SJSA1 (cell line): ENCODE data around the gene ARHGEF10L. TPM values are rescaled to one million over a fixed set of nuclear protein-coding genes. Genes with fewer than 3 reads are reported as not detected.
A peak's percentile ranks its signal among the peaks of the same experiment; 100 is the strongest.
"Not testable (repeated sequence)": the region's sequence is repeated elsewhere in the genome, so short reads cannot be mapped to it uniquely, and the experiment has no call there.

ENCODE experiments used
- DNase-seq, 2 experiments: peaks; one replicate each; pipeline ENCODE4 v3.0.0-alpha.2; 2015 to 2020; ENCODE audit warnings: low spot score in 2 of 2, low read depth in 1 of 2
- H3K27ac ChIP-seq: fragments of 250-450 bp; sonication (Bioruptor Pico); 2 replicates; pipeline ENCODE4 v1.5.1; 2020; ENCODE audit warnings: mild to moderate bottlenecking, moderate library complexity
- H3K27me3 ChIP-seq: fragments of 250-450 bp; sonication (Bioruptor Pico); replicated peaks from 2 replicates; pipeline ENCODE4 v1.5.1; 2020; ENCODE audit warnings: mild to moderate bottlenecking, moderate library complexity
- H3K36me3 ChIP-seq: fragments of 250-450 bp; sonication (Bioruptor Pico); 2 replicates; pipeline ENCODE4 v1.5.1; 2020; ENCODE audit warnings: mild to moderate bottlenecking
- H3K4me1 ChIP-seq: fragments of 250-450 bp; sonication (Bioruptor Pico); replicated peaks from 2 replicates; pipeline ENCODE4 v1.6.1; 2021; ENCODE audit warnings: mild to moderate bottlenecking
- H3K4me3 ChIP-seq: fragments of 250-450 bp; sonication (Bioruptor Pico); 2 replicates; pipeline ENCODE4 v1.5.1; 2020; ENCODE audit warnings: mild to moderate bottlenecking
- H3K9me3 ChIP-seq: fragments of 250-450 bp; sonication (Bioruptor Pico); replicated peaks from 2 replicates; pipeline ENCODE4 v1.5.1; 2020; ENCODE audit warnings: mild to moderate bottlenecking
- total RNA-seq: library from RNA; depleted of rRNA; stranded (reverse); fragments of >200 nt; shearing (Covaris generic); gene quantifications from 2 replicates; pipeline ENCODE4 v1.2.3, GENCODE V29; 2014; rRNA removed

ARHGEF10L gene, protein sequence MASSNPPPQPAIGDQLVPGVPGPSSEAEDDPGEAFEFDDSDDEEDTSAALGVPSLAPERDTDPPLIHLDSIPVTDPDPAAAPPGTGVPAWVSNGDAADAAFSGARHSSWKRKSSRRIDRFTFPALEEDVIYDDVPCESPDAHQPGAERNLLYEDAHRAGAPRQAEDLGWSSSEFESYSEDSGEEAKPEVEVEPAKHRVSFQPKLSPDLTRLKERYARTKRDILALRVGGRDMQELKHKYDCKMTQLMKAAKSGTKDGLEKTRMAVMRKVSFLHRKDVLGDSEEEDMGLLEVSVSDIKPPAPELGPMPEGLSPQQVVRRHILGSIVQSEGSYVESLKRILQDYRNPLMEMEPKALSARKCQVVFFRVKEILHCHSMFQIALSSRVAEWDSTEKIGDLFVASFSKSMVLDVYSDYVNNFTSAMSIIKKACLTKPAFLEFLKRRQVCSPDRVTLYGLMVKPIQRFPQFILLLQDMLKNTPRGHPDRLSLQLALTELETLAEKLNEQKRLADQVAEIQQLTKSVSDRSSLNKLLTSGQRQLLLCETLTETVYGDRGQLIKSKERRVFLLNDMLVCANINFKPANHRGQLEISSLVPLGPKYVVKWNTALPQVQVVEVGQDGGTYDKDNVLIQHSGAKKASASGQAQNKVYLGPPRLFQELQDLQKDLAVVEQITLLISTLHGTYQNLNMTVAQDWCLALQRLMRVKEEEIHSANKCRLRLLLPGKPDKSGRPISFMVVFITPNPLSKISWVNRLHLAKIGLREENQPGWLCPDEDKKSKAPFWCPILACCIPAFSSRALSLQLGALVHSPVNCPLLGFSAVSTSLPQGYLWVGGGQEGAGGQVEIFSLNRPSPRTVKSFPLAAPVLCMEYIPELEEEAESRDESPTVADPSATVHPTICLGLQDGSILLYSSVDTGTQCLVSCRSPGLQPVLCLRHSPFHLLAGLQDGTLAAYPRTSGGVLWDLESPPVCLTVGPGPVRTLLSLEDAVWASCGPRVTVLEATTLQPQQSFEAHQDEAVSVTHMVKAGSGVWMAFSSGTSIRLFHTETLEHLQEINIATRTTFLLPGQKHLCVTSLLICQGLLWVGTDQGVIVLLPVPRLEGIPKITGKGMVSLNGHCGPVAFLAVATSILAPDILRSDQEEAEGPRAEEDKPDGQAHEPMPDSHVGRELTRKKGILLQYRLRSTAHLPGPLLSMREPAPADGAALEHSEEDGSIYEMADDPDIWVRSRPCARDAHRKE (N-terminal part only)
- total RNA-seq: 12.8 and 13.6 TPM in 2 replicates

DNA sequence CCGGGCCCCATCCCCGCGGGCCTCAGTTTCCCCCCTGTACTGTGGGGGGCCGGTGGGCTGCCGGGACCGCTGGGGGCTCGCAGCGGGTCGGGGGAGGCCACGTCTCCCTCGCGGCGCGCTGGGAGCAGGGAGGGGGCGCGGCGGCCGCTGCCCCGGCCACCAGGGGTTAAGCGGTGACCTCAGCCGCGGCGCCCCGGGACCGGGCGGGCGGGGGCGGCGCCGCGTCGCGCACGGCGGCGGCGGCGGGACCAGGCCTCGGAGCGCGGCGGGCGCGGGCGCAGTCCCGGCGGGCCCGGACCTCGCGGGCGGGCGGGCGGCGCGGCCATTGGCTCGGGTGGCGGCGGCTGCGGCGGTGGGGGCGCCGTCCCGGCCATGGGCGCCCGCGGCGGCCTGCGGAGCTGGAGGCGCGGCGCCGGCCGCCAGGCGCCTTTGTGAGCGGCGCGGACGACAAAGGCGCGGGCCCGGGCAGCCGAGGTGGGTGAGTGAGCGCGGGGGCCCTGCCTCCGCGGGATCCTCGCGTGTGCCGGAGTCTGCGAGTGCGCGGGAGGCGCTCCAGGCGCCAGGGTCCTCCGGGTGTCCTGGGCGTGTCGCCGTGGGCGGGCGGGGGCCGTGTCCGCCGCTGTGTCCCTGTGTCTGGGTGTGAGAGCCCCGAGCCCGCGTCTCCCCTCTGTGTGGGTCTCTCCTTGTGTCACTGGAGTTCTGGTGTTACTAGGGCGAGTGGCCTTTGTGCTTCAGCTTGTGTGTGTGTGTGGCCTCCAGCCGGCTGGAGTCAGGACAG is at the start of gene ARHGEF10L:
TSS of gene ARHGEF10L (plus strand) at position 222 of the 778 bp plus-strand sequence. CDS start 40,898 bp downstream, outside the sequence.
- peak within 1 kb of the TSS; percentile 69 for H3K27ac ChIP-seq
- H3K36me3 ChIP-seq: no peaks in the 10 kb centered on the region
- H3K4me3 ChIP-seq: peak within 1 kb of the TSS; percentile 92
- H3K27me3 ChIP-seq: no peaks in the 10 kb centered on the region
- H3K9me3 ChIP-seq: no peaks in the 10 kb centered on the region
- peak in 1 of 2 experiments; percentile 55 for DNase-seq
- peaks cover 26% of the 10 kb centered on the region for H3K4me1 ChIP-seq

- not testable (repeated sequence) for DNase-seq
- H3K4me1 ChIP-seq: peaks cover 16% of the 10 kb centered on the region
Observed at GRCh38 chr1:17489768-17490417, 49.6 kb upstream of the ARHGEF10L start.

GRCh38 chr1:17490667-17491066 is 48.8 kb upstream of the ARHGEF10L start:
- H3K4me1 ChIP-seq: peaks cover 16% of the 10 kb centered on the region
- not testable (repeated sequence) for H3K27ac ChIP-seq, H3K36me3 ChIP-seq, DNase-seq, H3K4me3 ChIP-seq, H3K27me3 ChIP-seq, H3K9me3 ChIP-seq

More at GRCh38 chr1:17489768-17490417, 49.6 kb upstream of the ARHGEF10L start:
- not testable (repeated sequence) for H3K9me3 ChIP-seq, H3K27ac ChIP-seq, H3K4me3 ChIP-seq, H3K27me3 ChIP-seq, H3K36me3 ChIP-seq

GRCh38 chr1:17494114-17494729 is 45.3 kb upstream of the ARHGEF10L start:
- H3K4me3 ChIP-seq: no peak overlapping the region
- H3K4me1 ChIP-seq: peaks cover 2% of the 10 kb centered on the region; the same call in 1 of the 2 replicates
- peak; percentile 69 to 80 for DNase-seq

GRCh38 chr1:17496419-17496818 is 43.1 kb upstream of the ARHGEF10L start:
- Histone ChIP-seq H3K4me1 (no peaks in the 10 kb centered on the region), H3K9me3 (no peaks in the 10 kb centered on the region), H3K27me3 (peaks cover 9% of the 10 kb centered on the region; the same call in 1 of the 2 replicates), H3K4me3 (no peak overlapping the region), H3K36me3 (no peaks in the 10 kb centered on the region), H3K27ac (no peak overlapping the region)
- no peak for DNase-seq

More at GRCh38 chr1:17494114-17494729, 45.3 kb upstream of the ARHGEF10L start:
- Histone ChIP-seq H3K27ac (no peak overlapping the region), H3K9me3 (no peaks in the 10 kb centered on the region), H3K36me3 (no peaks in the 10 kb centered on the region), H3K27me3 (peaks cover 9% of the 10 kb centered on the region; the same call in 1 of the 2 replicates)

DNA sequence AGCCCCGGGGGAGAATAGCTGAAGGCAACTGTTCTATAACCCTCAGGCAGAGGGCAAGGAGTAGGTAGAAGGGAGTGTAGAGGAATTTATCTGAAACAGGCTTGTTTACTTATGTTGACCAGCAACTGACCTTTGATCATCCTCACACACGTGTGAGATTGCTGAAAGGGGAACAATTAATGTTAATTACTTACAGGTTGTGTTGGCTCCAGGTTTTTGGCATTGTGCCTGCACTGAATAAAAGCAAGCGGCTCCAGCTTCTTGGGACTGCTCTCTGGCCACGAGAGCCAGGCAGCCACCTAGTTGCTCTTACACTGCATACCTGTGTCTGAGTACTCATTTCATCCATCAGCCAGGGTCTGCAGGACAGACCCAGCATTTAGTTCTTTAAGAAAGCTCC is 41.3 kb upstream of the ARHGEF10L start:
- H3K9me3 ChIP-seq: no peaks in the 10 kb centered on the region
- H3K4me1 ChIP-seq: no peaks in the 10 kb centered on the region
- H3K36me3 ChIP-seq: no peaks in the 10 kb centered on the region
- H3K27me3 ChIP-seq: peaks cover 9% of the 10 kb centered on the region; the same call in 1 of the 2 replicates
- no peak for DNase-seq
- H3K4me3 ChIP-seq: no peak overlapping the region
- H3K27ac ChIP-seq: no peak overlapping the region

DNA sequence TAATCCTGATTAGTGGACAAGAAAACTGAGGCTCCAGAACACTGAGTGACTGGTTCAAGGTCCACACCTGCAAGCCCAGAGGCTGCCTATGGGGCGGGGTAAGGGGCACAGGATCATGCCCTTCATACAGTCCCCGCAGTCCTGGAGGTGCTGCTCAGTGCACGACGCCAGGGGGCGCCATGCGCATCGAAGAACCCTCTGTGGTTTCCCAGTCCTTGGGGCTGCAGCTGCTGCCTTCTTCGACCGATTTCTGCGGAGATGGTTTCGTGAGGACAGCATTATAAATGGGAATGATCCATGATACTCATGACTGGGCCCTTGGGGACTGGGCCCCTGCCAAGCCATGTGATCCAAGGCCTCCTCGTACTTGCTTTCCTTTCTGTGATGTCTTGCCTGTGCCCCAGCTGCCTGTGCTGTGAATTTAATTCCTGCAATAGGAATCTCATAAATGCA is 37.1 kb upstream of the ARHGEF10L start:
- H3K4me3 ChIP-seq: no peak overlapping the region
- no peaks in the 10 kb centered on the region for H3K36me3 ChIP-seq
- H3K9me3 ChIP-seq: no peaks in the 10 kb centered on the region
- no peak overlapping the region for H3K27ac ChIP-seq
- peak; percentile 61 to 80 for DNase-seq
- H3K27me3 ChIP-seq: peaks cover 9% of the 10 kb centered on the region; the same call in 1 of the 2 replicates
- no peaks in the 10 kb centered on the region for H3K4me1 ChIP-seq

- peaks cover 5% of the 10 kb centered on the region; the same call in 1 of the 2 replicates for H3K27me3 ChIP-seq
- DNase-seq: no peak
- no peaks in the 10 kb centered on the region for H3K36me3 ChIP-seq
- no peak overlapping the region for H3K27ac ChIP-seq
- no peaks in the 10 kb centered on the region for H3K9me3 ChIP-seq
- no peak overlapping the region for H3K4me3 ChIP-seq
- H3K4me1 ChIP-seq: no peaks in the 10 kb centered on the region
Observed at GRCh38 chr1:17503146-17503545, 36.4 kb upstream of the ARHGEF10L start.

- H3K4me3 ChIP-seq, H3K4me1 ChIP-seq, H3K9me3 ChIP-seq, H3K27me3 ChIP-seq, H3K36me3 ChIP-seq, DNase-seq, H3K27ac ChIP-seq: not testable (repeated sequence)
Observed at GRCh38 chr1:17507200-17507599, 32.3 kb upstream of the ARHGEF10L start.

- H3K27me3 ChIP-seq: no peaks in the 10 kb centered on the region
- H3K36me3 ChIP-seq: no peaks in the 10 kb centered on the region
- no peaks in the 10 kb centered on the region for H3K9me3 ChIP-seq
- no peak overlapping the region for H3K27ac ChIP-seq
- no peak for DNase-seq
- H3K4me3 ChIP-seq: no peak overlapping the region
- H3K4me1 ChIP-seq: no peaks in the 10 kb centered on the region
Observed at GRCh38 chr1:17507915-17508314, 31.6 kb upstream of the ARHGEF10L start.

- Histone ChIP-seq H3K36me3 (no peaks in the 10 kb centered on the region), H3K27me3 (no peaks in the 10 kb centered on the region), H3K27ac (no peak overlapping the region), H3K4me1 (no peaks in the 10 kb centered on the region), H3K4me3 (no peak overlapping the region), H3K9me3 (no peaks in the 10 kb centered on the region)
- DNase-seq: no peak
Observed at GRCh38 chr1:17509363-17509762, 30.1 kb upstream of the ARHGEF10L start.

DNA sequence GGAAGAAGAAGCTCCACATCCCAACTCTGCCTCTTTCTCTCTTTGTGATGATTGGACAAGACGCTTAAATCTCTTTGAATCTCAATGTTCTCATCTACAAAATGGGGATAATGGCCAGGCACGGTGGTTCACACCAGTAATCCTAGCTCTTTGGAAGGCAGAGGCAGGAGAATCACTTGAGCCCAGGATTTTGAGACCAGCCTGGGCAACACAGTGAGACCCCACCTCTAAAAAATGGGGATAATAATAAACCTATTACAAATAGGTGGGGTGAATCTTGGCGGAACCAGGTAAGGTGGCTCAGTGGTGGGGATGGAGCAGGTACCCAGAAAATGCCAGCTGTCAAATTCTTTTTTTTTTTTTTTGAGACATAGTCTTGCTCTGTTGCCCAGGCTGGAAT is 29.4 kb upstream of the ARHGEF10L start:
- Histone ChIP-seq H3K36me3 (no peaks in the 10 kb centered on the region), H3K4me3 (no peak overlapping the region), H3K9me3 (no peaks in the 10 kb centered on the region), H3K27me3 (no peaks in the 10 kb centered on the region), H3K4me1 (no peaks in the 10 kb centered on the region), H3K27ac (no peak overlapping the region)
- no peak for DNase-seq
